PC-3 (cell line): ENCODE measurements around the gene THBS2.

Experiments used
- EZH2 ChIP-seq: fragments of 300-600 bp; sonication (generic); IDR thresholded peaks from one replicate; pipeline ENCODE4 v1.6.1; 2017; ENCODE audit warnings: antibody characterized with exemption, mild to moderate bottlenecking, low read length; ENCODE audit not compliant: unreplicated experiment
- TF ChIP-seq, protein P1 (sequence below): fragments of 300-600 bp; sonication (generic); conservative IDR thresholded peaks from 2 replicates; pipeline ENCODE4 v1.5.1; 2017; ENCODE audit warnings: antibody characterized with exemption, low read depth, mild to moderate bottlenecking, low read length

DNA sequence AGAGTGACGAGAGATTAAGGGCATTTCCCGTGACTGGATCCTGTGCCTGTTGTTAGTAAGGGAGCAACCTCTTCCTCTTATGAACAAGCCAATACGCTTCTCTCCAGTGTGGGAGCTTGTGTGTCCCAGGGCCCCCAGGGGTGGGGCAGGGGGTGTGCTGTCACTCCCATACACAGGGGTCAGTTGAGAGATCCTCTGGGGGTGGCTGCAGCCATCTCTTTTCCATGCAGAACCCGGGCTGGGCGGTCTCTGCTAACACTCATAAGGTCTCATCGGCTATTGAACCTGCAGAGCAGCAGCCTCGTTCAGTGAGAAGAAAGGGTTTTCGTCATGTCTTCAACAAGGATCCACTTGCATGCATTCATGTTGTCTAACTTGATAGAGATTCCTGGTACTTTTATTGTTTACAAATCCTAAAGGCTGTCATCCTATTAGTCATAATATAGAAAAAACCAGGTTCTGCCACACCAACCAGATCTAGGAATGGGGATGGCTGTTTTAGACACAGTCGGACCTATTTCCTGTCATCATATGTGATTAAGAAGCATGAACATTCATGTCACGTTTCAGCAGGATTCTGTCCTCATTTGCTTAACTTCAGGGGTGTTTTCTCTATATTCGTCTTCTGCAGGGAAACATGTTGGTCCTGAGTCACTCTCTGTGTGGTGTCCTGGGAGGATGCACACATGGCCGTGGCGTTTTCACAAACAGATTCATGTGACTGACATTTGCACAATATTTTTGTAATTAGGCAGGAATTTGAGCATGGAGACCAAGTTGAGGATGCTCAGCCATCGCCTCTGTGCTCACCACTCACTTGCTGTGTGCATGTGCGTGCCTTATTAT is 13.3 kb upstream of the THBS2 start:
- TF ChIP-seq, protein P1, sequence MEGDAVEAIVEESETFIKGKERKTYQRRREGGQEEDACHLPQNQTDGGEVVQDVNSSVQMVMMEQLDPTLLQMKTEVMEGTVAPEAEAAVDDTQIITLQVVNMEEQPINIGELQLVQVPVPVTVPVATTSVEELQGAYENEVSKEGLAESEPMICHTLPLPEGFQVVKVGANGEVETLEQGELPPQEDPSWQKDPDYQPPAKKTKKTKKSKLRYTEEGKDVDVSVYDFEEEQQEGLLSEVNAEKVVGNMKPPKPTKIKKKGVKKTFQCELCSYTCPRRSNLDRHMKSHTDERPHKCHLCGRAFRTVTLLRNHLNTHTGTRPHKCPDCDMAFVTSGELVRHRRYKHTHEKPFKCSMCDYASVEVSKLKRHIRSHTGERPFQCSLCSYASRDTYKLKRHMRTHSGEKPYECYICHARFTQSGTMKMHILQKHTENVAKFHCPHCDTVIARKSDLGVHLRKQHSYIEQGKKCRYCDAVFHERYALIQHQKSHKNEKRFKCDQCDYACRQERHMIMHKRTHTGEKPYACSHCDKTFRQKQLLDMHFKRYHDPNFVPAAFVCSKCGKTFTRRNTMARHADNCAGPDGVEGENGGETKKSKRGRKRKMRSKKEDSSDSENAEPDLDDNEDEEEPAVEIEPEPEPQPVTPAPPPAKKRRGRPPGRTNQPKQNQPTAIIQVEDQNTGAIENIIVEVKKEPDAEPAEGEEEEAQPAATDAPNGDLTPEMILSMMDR = no peak
- TF ChIP-seq EZH2 = no peak
